Inferior parietal cortex (tissue), 1 donor: Measurements from ENCODE around the gene FLNA.

Source experiments
- DNase-seq: peaks from one replicate; pipeline ENCODE4 v3.0.0-alpha.2; 2016; ENCODE audit errors: extremely low spot score

The FLNA gene

GRCh38 chrX:154375156-154375504 lies 696 bp upstream of the FLNA start:
- DNase-seq: no peak

GRCh38 chrX:154373340-154374306 lies 811 bp downstream of the FLNA start:
- DNase-seq: no peak

GRCh38 chrX:154372612-154373022 lies 1.8 kb downstream of the FLNA start:
- DNase-seq: no peak

- DNase-seq: no peak
Observed at GRCh38 chrX:154371789-154372300, 2.6 kb downstream of the FLNA start.

GRCh38 chrX:154371017-154371788 lies 3.2 kb downstream of the FLNA start:
- peak; percentile 80 for DNase-seq

- no peak for DNase-seq
Observed at GRCh38 chrX:154370300-154371016, 4.0 kb downstream of the FLNA start.

- DNase-seq: no peak
Observed at GRCh38 chrX:154369449-154370299, 4.8 kb downstream of the FLNA start.

GRCh38 chrX:154368630-154369448 lies 5.6 kb downstream of the FLNA start:
- no peak for DNase-seq

GRCh38 chrX:154367474-154368308 lies 6.7 kb downstream of the FLNA start:
- DNase-seq: no peak

GRCh38 chrX:154366666-154367055 lies 7.8 kb downstream of the FLNA start:
- DNase-seq: no peak

GRCh38 chrX:154365997-154366665 lies 8.3 kb downstream of the FLNA start:
- DNase-seq: no peak

- DNase-seq: no peak
Observed at GRCh38 chrX:154365052-154365600, 9.3 kb downstream of the FLNA start.

- DNase-seq: no peak
Observed at GRCh38 chrX:154363706-154364439, 10.6 kb downstream of the FLNA start.

GRCh38 chrX:154362085-154362742 lies 12.2 kb downstream of the FLNA start:
- no peak for DNase-seq

- DNase-seq: no peak
Observed at GRCh38 chrX:154360155-154360713, 14.2 kb downstream of the FLNA start.

- no peak for DNase-seq
Observed at GRCh38 chrX:154359362-154360154, 14.9 kb downstream of the FLNA start.
